Right atrium auricular region (tissue), 2 donors: Measurements from ENCODE around the gene ANKRD11. TPM values are rescaled to one million over a fixed set of nuclear protein-coding genes. Genes with fewer than 3 reads are reported as not detected.

Experiments used
- DNase-seq: peaks from one replicate; pipeline ENCODE4 v3.0.0-alpha.2; 2019; ENCODE audit warnings: low spot score
- H3K27ac ChIP-seq, 2 donors: fragments of 200-600 bp; sonication (generic); 1 replicate in 1 of 2; 2 replicates in 1 of 2; pipeline ENCODE4 v1.5.1; 2016 to 2019
- H3K27me3 ChIP-seq, 2 donors: fragments of 200-600 bp; sonication (generic); one replicate each; pipeline versions ENCODE4 v1.5.1 to v1.6.0; 2017 to 2019
- H3K36me3 ChIP-seq: fragments of 200-600 bp; sonication (generic); one replicate; pipeline ENCODE4 v1.5.1; 2016
- H3K4me1 ChIP-seq, 2 donors: fragments of 200-600 bp; sonication (generic); one replicate each; pipeline versions ENCODE4 v1.5.1 to v1.6.0; 2017 to 2019
- H3K4me3 ChIP-seq, 2 donors: fragments of 200-600 bp; sonication (generic); 1 replicate in 1 of 2; 2 replicates in 1 of 2; pipeline ENCODE4 v1.5.1; 2017 to 2019; ENCODE audit warnings: mild to moderate bottlenecking in 1 of 2, moderate library complexity in 1 of 2
- H3K9me3 ChIP-seq, 2 donors: fragments of 200-600 bp; sonication (generic); one replicate each; pipeline ENCODE4 v1.5.1; 2019
- total RNA-seq, 2 donors: library from RNA; depleted of rRNA; stranded (reverse); fragments of >200 nt; gene quantifications; one replicate each; pipeline ENCODE4 v1.1.0, GENCODE V29; 2016
- TF ChIP-seq, protein P1 (sequence below), 2 donors: fragments of 200-600 bp; sonication (generic); IDR thresholded peaks; one replicate each; pipeline ENCODE4 v1.5.1; 2019; ENCODE audit warnings: antibody characterized with exemption in 2 of 2

ANKRD11 gene
- total RNA-seq, 2 donors from 2014 or later = 55.2 to 68.1 TPM

DNA sequence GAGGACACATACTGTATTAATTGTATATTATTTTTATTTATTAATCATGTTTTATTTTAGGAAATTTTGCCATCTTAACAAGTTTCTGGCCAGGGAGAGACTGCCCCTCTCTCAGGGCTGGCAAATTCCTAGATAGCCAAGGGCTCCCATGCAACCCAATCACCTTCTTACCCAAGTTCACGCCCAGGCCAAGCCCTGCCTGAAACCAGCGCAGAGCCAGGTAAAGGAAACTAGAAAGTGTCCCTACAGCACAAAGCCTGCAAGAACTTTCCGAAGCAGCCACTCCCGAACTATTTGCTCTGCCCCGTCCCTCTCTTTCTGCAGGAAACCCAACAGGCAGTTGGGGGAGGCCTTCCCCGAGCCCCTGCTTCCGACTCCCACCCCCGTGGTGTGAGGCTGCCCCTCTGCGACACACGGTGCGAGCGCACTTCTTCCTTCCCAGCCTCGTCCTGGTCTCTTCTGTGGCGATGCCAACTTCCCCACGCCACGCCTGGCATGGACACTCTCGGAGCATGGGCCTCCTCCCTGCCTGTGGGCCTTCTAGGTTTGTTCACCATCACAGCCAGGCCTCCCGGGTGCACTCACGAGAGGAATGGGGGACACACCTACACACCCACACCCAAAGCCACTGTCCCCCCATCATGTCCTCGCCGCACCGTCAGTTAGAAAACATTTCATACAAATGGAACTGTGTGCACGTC is 172.5 kb downstream of the ANKRD11 start:
- Histone ChIP-seq H3K27me3 (no peaks in the 10 kb centered on the region), H3K36me3 (peaks cover 4% of the 10 kb centered on the region), H3K4me3 (no peak overlapping the region), H3K27ac (no peak overlapping the region), H3K9me3 (no peaks in the 10 kb centered on the region), H3K4me1 (peaks cover 4 to 98% of the 10 kb centered on the region in 2 donors)
- no peak for DNase-seq
- TF ChIP-seq, protein P1, sequence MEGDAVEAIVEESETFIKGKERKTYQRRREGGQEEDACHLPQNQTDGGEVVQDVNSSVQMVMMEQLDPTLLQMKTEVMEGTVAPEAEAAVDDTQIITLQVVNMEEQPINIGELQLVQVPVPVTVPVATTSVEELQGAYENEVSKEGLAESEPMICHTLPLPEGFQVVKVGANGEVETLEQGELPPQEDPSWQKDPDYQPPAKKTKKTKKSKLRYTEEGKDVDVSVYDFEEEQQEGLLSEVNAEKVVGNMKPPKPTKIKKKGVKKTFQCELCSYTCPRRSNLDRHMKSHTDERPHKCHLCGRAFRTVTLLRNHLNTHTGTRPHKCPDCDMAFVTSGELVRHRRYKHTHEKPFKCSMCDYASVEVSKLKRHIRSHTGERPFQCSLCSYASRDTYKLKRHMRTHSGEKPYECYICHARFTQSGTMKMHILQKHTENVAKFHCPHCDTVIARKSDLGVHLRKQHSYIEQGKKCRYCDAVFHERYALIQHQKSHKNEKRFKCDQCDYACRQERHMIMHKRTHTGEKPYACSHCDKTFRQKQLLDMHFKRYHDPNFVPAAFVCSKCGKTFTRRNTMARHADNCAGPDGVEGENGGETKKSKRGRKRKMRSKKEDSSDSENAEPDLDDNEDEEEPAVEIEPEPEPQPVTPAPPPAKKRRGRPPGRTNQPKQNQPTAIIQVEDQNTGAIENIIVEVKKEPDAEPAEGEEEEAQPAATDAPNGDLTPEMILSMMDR (IDR thresholded peaks at IDR 0.05) = no peak

DNA sequence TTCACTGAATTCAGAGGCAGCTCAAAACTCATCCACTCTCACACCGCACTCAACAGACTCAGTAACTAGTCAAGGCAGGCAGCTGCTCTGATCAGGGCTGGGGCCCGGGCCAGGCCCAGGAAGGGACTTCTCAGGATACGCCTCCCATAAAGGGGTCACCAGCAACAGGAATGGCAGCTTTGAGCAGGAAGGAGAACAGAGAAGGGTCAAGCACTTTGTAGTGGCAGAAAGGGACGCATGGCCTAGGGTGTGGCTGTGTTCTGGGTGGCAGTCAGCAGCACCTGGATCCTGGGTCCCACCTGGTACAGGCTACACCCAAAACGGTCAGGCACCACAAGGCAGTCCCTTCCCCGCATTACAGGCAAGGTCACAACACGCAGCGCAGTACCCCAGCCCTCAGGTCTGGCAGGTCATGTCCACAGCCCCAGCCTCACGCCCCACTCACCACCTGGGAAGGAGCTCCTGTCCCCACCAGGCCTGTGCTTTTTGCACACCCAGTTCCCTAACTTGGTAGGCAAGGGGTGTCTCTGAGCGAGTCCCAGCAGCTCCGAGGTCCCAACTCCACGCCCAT is 173.2 kb downstream of the ANKRD11 start:
- peaks cover 4 to 94% of the 10 kb centered on the region in 2 donors for H3K4me1 ChIP-seq
- H3K9me3 ChIP-seq = no peaks in the 10 kb centered on the region
- no peaks in the 10 kb centered on the region for H3K27me3 ChIP-seq
- TF ChIP-seq, protein P1 (IDR thresholded peaks at IDR 0.05) = no peak
- H3K4me3 ChIP-seq = no peak overlapping the region
- H3K36me3 ChIP-seq = peaks cover 11% of the 10 kb centered on the region
- no peak for DNase-seq
- H3K27ac ChIP-seq = peak overlapping the region in 1 of 2 donors; percentile 32

DNA sequence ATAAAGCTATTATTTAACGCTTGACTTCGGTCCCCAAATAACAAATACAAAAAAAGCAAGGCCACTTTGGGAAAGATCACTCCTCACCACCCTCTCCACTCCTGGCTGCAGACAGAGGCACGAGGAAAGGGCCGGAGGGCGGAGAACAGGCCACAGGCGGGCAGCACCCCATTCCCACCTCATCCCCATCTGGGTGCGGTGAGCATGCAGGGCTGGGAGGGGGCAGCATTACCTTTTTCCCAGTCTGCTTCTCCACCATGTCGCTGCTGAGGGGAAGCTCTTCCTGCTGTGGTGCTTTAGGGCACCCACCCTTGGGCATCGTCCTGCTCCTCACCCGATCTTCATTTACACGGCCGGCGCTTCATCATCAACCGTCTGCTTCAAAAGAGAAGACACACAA is 173.7 kb downstream of the ANKRD11 start:
- H3K36me3 ChIP-seq = peaks cover 13% of the 10 kb centered on the region
- no peaks in the 10 kb centered on the region for H3K27me3 ChIP-seq
- DNase-seq = no peak
- H3K9me3 ChIP-seq = no peaks in the 10 kb centered on the region
- H3K27ac ChIP-seq = peak overlapping the region; percentile 6 to 32
- TF ChIP-seq, protein P1 (IDR thresholded peaks at IDR 0.05) = no peak
- peaks cover 4 to 89% of the 10 kb centered on the region in 2 donors for H3K4me1 ChIP-seq
- no peak overlapping the region for H3K4me3 ChIP-seq

DNA sequence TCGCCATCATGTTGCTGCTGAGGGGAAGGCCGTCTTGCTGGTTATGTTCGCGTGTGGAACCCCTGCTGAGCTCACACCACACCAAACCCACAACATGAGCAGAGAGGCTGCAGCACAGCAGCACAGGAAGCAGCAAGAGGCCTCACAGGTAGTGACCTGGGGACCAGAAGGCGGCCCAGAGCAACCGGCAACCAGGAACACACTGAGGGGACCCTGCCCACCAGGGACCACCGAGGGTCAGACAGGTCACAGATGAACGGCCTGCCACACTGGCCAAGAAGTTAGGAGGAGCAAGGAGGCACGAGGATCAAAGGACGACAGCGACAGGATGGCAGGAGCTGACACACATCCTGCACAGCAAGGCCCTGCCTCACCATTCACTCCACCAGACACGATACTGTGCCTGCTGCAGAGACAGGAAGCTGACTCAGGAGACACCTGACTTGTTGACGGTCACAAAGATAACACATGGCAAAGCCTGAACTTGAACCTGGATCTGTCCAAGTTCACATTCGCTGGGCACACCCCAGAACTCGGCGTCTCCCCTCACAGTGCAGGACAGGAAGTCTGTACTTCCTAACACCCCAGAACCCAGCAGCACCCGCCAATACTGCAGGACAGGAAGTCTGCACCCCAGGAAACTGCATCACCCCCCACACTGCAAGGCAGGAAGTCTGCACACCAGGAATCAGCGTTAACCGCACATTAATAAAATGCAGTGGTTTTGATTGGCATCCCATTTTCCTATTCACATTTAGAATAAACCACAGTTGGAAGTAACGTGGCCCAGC is 174.4 kb downstream of the ANKRD11 start:
- DNase-seq = peak; percentile 69
- H3K4me3 ChIP-seq = no peak overlapping the region
- H3K36me3 ChIP-seq = peaks cover 16% of the 10 kb centered on the region
- H3K27ac ChIP-seq = peak overlapping the region; percentile 30 to 32
- H3K9me3 ChIP-seq = no peaks in the 10 kb centered on the region
- no peaks in the 10 kb centered on the region for H3K27me3 ChIP-seq
- H3K4me1 ChIP-seq = peaks cover 4 to 82% of the 10 kb centered on the region in 2 donors
- TF ChIP-seq, protein P1 (IDR thresholded peaks at IDR 0.05) = no peak

DNA sequence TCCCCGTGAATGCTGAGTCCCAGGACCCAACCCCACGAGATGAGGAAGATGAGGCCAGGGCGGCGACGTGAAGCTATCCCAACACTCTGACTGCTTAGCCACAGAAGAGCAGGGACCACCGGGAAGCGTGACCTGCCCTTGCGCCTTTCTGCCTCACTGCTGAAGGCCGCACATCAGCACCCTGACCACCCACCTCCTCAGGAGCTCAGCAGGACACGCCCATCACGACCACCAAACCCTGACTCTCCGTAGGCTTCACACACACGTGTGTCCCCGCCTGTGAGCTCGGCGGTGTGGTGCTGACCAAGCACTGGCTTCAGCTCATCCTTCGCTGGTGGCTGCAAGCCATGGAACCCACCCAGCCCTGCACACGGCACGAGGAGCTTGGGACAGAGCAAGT is 175.1 kb downstream of the ANKRD11 start:
- Histone ChIP-seq H3K36me3 (peaks cover 16% of the 10 kb centered on the region), H3K4me3 (no peak overlapping the region), H3K9me3 (no peaks in the 10 kb centered on the region), H3K27me3 (no peaks in the 10 kb centered on the region), H3K27ac (peak overlapping the region in 1 of 2 donors; percentile 32), H3K4me1 (peaks cover 4 to 75% of the 10 kb centered on the region in 2 donors)
- TF ChIP-seq, protein P1 (IDR thresholded peaks at IDR 0.05) = no peak
- no peak for DNase-seq
